Globus pallidus (tissue), 1 donor: ENCODE results near the gene FADS2.
A peak's percentile ranks its signal among the peaks of the same experiment; 100 is the strongest.
"Not testable (repeated sequence)": the region's sequence is repeated elsewhere in the genome, so short reads cannot be mapped to it uniquely, and the experiment has no call there.

Source experiments
- DNase-seq: peaks from one replicate; pipeline ENCODE4 v3.0.0-alpha.2; 2015; ENCODE audit warnings: low spot score

The FADS2 gene

DNA sequence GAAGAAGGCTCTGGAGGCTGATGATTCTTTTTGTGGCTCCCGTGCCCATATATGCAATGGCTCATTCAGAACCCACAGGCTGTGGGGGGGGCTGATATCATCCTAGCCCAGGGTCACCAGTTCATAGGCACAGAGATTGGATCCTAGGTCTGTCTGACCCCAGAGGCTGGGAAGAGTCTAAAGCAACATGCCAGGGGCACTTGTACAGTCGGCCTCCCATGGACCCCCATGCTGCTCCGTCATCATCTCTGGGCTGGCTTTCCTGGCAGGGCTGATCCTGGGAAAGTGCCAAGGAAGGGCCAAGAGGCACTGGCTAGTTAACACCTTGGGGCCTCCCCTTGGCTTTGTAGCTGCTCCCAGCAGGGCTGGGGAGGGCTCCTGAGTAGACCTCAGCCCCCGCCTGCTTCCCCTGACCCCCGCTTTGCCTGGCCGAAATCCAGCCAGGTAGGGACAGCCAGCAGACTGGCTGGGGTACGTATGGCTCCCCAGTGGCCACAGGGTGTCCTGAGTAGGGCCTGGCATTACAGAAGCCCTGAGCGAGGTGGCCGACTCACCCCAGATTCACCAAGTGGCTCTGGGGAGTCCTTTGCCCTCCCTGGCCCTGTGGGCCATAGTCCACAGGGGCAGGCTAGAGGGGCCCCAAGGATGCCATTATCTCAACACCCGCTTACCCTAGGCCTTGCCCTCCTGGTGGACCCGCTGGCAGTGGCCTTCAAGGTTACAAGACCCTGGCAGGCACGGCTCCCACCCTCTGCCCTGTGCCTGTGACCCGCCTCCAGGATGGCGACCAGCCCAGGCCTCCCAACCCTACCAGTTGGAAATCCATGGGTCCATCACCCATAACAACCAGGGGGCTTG is 40.7 kb downstream of the FADS2 start:
- no peak for DNase-seq

GRCh38 chr11:61869429-61869707 is 41.3 kb downstream of the FADS2 start:
- DNase-seq, result no peak

GRCh38 chr11:61869708-61870451 is 41.8 kb downstream of the FADS2 start:
- DNase-seq, result no peak

DNA sequence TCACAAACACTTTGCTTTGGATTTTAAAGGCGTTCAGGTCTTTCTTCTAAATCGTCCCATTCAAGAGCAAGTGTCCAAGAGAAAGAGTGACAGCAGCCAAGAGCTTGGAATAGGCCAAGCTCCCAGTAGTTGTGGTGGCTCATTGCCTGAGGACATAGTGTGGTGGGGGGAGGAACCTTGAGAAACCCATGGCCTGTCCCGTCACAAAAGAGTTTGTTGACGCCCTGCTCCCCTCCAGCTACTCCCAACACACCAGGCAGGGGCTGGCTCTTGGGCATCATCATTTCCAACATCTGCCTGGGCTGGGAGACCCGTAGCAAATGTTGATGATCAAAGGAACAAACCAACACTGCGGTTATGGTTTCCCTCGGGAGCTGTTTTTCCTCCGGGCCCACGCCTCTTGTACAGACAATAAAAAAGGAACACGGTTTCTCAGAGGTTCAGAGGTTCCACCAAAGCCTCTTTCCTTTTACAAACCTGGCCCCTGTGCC is 42.5 kb downstream of the FADS2 start:
- DNase-seq, result no peak

DNA sequence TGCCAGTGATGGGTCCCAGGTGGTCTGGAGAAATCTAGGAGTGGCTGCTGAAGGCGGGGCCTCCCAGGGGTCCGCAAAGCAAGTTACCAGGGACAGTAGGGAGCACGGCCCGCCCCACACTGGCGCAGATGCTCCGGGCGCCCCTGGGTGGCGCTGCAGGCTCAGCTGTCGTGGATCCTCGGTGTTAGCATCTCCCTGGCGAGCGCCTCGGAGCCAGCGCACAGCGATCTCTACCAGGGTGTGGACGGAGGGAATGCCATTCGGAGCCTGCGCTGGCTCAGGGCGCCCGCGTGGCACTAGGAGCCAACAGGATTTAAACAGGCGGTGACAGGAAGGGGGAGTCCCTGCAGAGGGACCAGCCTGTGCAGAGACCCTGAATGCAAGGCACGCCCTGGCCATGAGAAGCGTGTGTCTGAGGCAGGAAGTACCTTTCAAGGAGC is 43.1 kb downstream of the FADS2 start:
- peak; percentile 70 for DNase-seq

DNA sequence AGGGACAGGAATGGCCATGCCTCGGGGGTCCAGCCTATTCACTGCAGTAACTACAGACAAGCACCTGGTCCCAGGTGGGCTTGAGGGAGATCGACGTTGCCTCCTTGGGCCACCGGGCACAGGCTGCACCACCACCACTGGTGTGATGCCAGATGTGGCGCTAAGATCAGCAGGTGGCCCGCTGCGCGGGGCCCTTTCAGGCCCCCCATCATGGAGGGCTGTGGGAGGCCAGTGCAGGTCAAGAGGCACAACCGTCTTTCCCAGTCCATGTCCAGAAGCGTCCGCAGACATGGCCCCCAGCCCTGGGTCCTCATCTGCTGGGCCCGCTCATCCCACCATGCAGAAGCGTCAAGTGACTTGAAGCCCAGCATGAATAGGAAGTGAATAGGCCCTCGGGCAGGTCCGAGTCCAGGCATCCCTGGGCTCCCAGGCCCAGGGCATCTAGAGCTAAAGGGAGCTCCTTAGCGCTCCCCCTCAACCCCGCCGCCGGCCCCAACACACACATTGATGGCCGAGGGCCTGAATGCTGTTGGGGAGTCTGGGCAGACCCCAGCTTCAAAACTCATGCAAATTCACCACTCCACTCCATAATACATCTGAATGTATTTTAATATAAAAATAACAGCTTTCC is 45.0 kb downstream of the FADS2 start:
- no peak for DNase-seq

DNA sequence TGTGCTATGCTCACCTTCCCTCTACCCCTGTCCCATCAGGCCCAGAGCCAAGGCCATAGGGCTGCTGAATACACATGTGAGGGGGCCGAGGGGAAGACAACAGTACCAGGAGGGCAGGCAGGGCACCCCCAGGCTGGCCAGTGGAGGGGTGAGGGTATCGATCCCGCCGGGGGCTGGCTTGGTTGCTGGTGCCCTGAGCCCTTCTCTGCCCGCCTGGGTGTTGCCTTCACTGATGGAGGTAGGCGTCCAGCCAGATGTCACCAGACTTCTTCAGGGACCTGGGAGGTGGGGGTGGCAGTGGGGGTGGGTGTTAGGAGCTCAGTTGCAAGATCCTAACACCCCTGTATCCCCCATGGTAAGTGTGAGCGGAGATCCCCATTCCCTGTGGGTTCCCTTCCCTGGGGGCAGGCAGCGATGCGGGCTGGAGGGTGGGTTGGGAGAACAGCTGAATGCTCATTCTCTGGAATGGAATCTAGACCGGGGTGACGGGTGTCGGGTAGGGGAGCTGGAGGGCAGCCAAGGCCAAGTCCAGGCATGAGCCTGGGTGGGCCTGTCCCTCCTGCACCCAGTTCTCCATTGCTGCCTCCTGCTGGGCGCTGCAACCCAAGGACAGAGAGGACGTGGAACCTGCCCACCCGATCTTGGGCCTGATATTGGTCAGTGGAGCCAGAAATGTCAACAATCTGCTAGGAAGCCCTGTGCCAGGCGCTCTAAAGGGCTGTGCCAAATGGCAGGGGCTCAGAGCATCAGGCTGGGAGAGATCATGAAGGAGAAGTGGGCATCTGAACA is 45.7 kb downstream of the FADS2 start:
- no peak for DNase-seq

DNA sequence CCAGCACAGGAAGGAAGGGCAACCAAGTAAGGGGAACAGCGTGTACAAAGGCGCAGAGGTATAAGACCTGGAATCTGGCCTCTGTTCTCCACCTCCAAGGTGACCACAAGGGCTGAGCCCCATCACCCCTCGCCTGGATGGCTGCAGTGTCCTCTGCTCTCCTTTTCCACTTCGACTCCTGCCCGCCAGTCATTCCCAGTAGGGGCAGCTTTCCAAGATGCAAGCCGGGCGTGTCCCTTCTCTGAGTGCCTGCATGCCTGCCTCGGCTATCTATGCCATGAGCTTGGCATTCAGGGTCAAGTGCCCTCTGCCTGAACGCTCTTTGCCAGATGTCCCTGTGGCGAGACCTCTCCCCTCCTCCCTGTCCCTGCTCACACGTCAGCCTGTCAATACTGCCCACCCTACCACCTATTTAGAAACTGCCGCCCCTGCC is 46.3 kb downstream of the FADS2 start:
- no peak for DNase-seq

- no peak for DNase-seq
Observed at GRCh38 chr11:61874853-61875252, 46.8 kb downstream of the FADS2 start.

- no peak for DNase-seq
Observed at GRCh38 chr11:61875698-61876097, 47.6 kb downstream of the FADS2 start.

GRCh38 chr11:61879152-61879551 is 51.1 kb downstream of the FADS2 start:
- no peak for DNase-seq

DNA sequence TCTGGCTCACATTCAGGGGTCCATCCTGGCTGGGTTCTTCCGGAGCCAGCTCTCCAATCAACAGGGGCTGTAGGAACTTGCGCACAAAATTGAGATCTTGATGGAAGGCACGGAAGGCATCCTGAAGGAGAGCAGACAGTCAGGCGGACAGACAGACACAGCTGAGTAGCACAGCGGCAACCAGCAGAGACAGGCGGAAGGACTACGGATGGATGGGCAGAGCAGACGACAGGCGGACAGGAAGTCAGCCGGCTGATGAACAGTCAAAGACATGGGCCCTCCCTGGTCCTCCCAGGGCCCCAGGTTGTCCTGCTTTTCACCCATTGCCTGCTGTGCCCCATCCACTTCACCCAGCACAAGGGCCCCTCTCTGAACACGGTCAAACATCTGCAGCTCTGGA is 51.9 kb downstream of the FADS2 start:
- no peak for DNase-seq

DNA sequence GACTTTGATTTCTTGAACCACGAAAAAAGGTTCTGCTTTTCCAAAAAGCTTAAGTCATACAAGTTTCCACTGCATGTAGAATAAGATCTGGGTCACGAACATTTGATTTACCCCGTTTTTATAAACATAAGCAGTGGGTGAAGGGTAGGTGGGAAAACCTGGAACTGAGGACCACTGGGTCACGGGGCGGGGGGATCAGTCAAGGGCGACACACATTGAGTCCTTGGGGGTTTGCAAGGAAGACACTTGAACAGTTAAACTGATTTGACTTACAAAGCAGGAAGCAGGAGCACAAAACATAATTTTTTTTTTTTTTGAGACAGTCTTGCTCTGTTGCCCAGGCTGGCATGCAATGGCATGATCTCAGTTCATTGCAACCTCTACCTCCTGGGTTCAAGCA is 52.4 kb downstream of the FADS2 start:
- no peak for DNase-seq

- no peak for DNase-seq
Observed at GRCh38 chr11:61881397-61881796, 53.3 kb downstream of the FADS2 start.

- DNase-seq, result not testable (repeated sequence)
Observed at GRCh38 chr11:61882267-61882666, 54.2 kb downstream of the FADS2 start.

- DNase-seq, result no peak
Observed at GRCh38 chr11:61882879-61883278, 54.8 kb downstream of the FADS2 start.

GRCh38 chr11:61883327-61883726 is 55.2 kb downstream of the FADS2 start:
- no peak for DNase-seq

DNA sequence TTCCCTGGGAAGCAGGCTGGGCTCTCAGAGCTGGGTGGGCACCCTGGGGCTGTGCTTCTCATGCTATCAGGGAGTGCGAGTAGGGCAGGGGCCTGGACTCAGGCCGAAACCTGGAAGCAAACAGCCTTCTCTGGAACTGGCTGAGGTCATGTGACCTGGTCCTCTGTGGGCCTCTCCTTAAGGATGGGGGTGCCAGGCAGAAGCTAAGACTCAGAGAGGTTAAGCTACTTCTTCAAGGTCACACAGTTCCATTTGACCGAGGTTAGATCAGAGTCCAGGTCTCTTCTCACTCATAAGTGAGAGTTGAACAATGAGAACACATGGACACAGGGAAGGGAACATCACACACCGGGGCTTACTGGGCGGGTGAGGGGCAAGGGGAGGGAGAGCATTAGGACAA is 55.8 kb downstream of the FADS2 start:
- DNase-seq, result no peak

DNA sequence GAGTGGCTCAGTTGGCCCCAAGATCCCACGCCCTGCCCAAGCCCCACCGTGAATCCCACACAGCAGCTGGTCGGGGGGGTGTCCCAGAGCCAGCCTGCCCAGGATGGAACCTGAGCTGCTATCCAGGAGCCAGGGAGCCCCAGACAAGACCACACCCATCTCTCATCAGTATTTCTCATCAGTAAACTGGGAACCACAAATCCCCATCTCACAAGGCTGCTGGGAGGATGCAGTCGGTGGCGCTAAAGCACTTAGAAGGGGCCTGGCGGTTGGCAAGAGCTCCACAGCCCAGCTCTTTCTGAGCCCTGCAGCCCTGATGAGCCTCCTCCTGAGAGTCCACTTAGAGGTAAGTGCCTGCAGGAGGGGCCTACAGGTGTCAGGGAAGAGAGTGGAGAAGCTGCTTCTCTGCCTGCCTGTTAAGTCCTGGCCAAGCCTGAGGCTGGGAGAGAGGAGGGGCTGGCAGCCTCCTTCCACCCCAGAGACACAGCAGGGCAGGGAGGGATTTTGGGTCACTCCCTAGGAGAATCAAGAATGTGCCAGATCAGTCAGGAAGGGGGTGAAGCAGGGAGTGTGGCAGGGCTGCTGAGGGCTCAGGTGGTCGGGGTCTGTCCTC is 57.2 kb downstream of the FADS2 start:
- no peak for DNase-seq

- no peak for DNase-seq
Observed at GRCh38 chr11:61885784-61886580, 57.9 kb downstream of the FADS2 start.

DNA sequence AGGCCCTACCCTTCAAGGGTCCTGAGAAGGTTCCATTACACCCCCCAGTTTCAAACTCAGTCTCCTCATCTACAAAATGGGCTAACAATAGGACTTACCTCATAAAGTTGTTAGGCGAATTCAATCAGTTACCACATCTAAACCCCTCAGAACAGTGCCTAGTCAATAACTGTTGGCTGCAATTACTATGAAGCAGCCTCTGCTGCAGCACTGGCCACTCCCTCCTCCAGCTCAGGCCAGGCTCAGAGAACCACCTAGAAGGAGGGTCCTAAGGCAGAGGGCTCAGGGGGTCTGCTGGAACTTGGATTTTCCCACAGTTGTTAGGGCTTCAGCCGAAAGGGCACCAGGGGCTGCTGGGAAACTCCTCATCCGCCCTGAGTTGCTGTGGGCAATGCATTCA is 58.5 kb downstream of the FADS2 start:
- DNase-seq, result no peak
